Naive thymus-derived CD4-positive, alpha-beta T cell (primary cell): Measurements from ENCODE around the gene PCDHGC5. TPM values are rescaled to one million over a fixed set of nuclear protein-coding genes. Genes with fewer than 3 reads are reported as not detected.

Experiments
- ATAC-seq: fragments of 150-1000 bp; cut with Tn5 transposase; 2 replicates; pipeline ENCODE4 v1.10.0; 2021; ENCODE audit warnings: mild to moderate bottlenecking, moderate library complexity
- CTCF ChIA-PET: fragments of 350-600 bp; sonication (Branson Sonifier 250); formaldehyde crosslinking; loops from one replicate; lab custom pipeline; 2021; ENCODE audit warnings: antibody characterized with exemption; lab: Charles Lee
- POLR2A ChIA-PET: fragments of 350-600 bp; sonication (Branson Sonifier 250); formaldehyde crosslinking; loops from one replicate; lab custom pipeline; 2021; ENCODE audit warnings: antibody characterized with exemption, inconsistent platforms; lab: Charles Lee
- DNase-seq, 9 donors: peaks; one replicate each; pipeline versions ENCODE4 v3.0.0 to v3.0.0-alpha.2; 2020 to 2022; ENCODE audit warnings: mixed read lengths in 1 of 9
- H3K27ac ChIP-seq: one replicate; pipeline ENCODE4 v1.7.0; 2013; ENCODE audit warnings: mild to moderate bottlenecking, low read depth, low read length, moderate library complexity
- H3K27me3 ChIP-seq, 2 donors: one replicate each; pipeline ENCODE4 v1.7.0; 2013; ENCODE audit warnings: low read length in 2 of 2, mild to moderate bottlenecking in 2 of 2, moderate library complexity in 2 of 2; ENCODE audit not compliant: control insufficient read depth in 2 of 2, insufficient read depth in 2 of 2
- H3K36me3 ChIP-seq, 3 experiments: 1 replicate in 2 of 3; 2 replicates in 1 of 3; pipeline ENCODE4 v1.7.0; 2013; ENCODE audit warnings: low read length in 3 of 3, mild to moderate bottlenecking in 3 of 3, moderate library complexity in 1 of 3; ENCODE audit not compliant: insufficient read depth in 3 of 3, control insufficient read depth in 2 of 3
- H3K4me1 ChIP-seq, 2 donors: one replicate each; pipeline ENCODE4 v1.7.0; 2013; ENCODE audit warnings: low read length in 2 of 2, mild to moderate bottlenecking in 2 of 2, moderate library complexity in 1 of 2; ENCODE audit not compliant: control insufficient read depth in 2 of 2, insufficient read depth in 2 of 2
- H3K4me3 ChIP-seq: 2 replicates; pipeline ENCODE4 v1.7.0; 2013; ENCODE audit warnings: mild to moderate bottlenecking, low read length
- H3K9me3 ChIP-seq, 3 experiments: 1 replicate in 2 of 3; 2 replicates in 1 of 3; pipeline ENCODE4 v1.7.0; 2013; ENCODE audit warnings: low read length in 3 of 3; ENCODE audit not compliant: control insufficient read depth in 2 of 3
- H3K27ac Mint-ChIP-seq, 9 donors: one replicate each; pipeline ENCODE4 v1.8.0; 2020 to 2022; ENCODE audit warnings: mixed read lengths in 9 of 9, mild to moderate bottlenecking in 8 of 9, moderate library complexity in 5 of 9, inconsistent platforms in 2 of 9
- H3K27me3 Mint-ChIP-seq, 5 donors: one replicate each; pipeline ENCODE4 v1.8.0; 2021 to 2022; ENCODE audit warnings: mixed read lengths in 5 of 5, mild to moderate bottlenecking in 1 of 5
- H3K36me3 Mint-ChIP-seq, 5 donors: one replicate each; pipeline ENCODE4 v1.8.0; 2020 to 2022; ENCODE audit warnings: mixed read lengths in 5 of 5, mild to moderate bottlenecking in 3 of 5, inconsistent platforms in 1 of 5
- H3K4me1 Mint-ChIP-seq, 7 donors: one replicate each; pipeline ENCODE4 v1.8.0; 2020 to 2022; ENCODE audit warnings: mixed read lengths in 7 of 7, mild to moderate bottlenecking in 3 of 7, inconsistent platforms in 1 of 7
- H3K4me3 Mint-ChIP-seq, 10 donors: one replicate each; pipeline ENCODE4 v1.8.0; 2020 to 2022; ENCODE audit warnings: mild to moderate bottlenecking in 10 of 10, mixed read lengths in 10 of 10, moderate library complexity in 6 of 10, inconsistent platforms in 2 of 10
- H3K9me3 Mint-ChIP-seq, 11 donors: one replicate each; pipeline ENCODE4 v1.8.0; 2020 to 2022; ENCODE audit warnings: mixed read lengths in 11 of 11, mild to moderate bottlenecking in 4 of 11, inconsistent platforms in 1 of 11, moderate library complexity in 1 of 11
- intact Hi-C, 2 donors: fragments of 100-400 bp; cut with micrococcal nuclease; formaldehyde crosslinking; loops; one replicate each; pipeline ENCODE4 v1.15.1; 2023
- polyA plus RNA-seq, 2 donors: library from polyadenylated mRNA; unstranded; fragments of 300-500 nt; fragmentation: Illumina TruSeq; gene quantifications; one replicate each; pipeline ENCODE4 v1.2.3, GENCODE V29; 2021
- total RNA-seq, 6 experiments: library from RNA in 5 of 6; stranded (reverse) in 5 of 6; gene quantifications; 1 replicate in 5 of 6; 2 replicates in 1 of 6; pipeline ENCODE4 v1.2.3 and lab custom pipeline; 2021 to 2026

PCDHGC5 gene
- total and polyA plus RNA-seq, 7 experiments from 2014 or later, result 0.13 TPM; not detected in 6

DNA sequence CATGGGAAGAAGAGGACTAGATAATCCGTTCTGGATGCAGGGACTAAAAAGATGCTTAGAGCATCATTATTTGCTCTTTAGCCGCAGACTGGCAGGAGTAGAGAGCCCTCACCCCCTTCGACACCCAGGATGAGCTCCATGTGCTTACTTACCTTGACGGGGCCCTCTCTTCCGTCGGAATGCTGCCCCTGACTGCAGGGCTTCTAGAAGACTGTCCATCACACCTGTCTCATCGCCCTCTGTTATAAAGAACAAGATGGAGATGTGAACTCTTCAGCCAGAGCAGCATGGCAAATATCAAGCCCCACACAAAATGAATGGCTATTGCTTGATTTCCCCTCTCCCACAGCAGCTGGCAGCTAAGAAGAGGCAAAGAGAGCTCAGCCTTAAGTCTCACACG, 35.1 kb downstream of the PCDHGC5 start:
- H3K36me3 Mint-ChIP-seq, result peaks cover 22 to 60% (median 37%) of the 10 kb centered on the region in 5 donors
- no peaks in the 10 kb centered on the region for H3K9me3 ChIP-seq
- no peak for DNase-seq
- H3K27ac Mint-ChIP-seq, result peak overlapping the region in 2 of 9 donors; percentile 39 to 68
- no peak overlapping the region for H3K4me3 ChIP-seq
- no peak overlapping the region for H3K27ac ChIP-seq
- H3K4me1 Mint-ChIP-seq, result peaks cover 6 to 28% (median 16%) of the 10 kb centered on the region in 7 donors
- H3K4me1 ChIP-seq, result peaks cover 0 to 6% of the 10 kb centered on the region in 2 donors
- peaks cover 37 to 98% (median 66%) of the 10 kb centered on the region in 3 experiments for H3K36me3 ChIP-seq
- no peaks in the 10 kb centered on the region for H3K27me3 ChIP-seq
- POLR2A ChIA-PET, result no interaction called here
- intact Hi-C loops, result loop anchor here (1.0 to 5.0 kb wide), 11 partner anchors 10 to 440 kb away; partner anchors contain the start of genes PCDHGA10 (in 1 of the 2), PCDHGB2 (in 1 of the 2), PCDHGB7 (in 1 of the 2) and PCDHGC3 (in 1 of the 2)
- H3K9me3 Mint-ChIP-seq, result no peaks in the 10 kb centered on the region
- H3K4me3 Mint-ChIP-seq, result no peak overlapping the region
- ATAC-seq, result no peak
- CTCF ChIA-PET, result interaction anchor here (0.6 to 3.9 kb wide), 10 partner anchors 10 to 204 kb away, joined by 3 to 30 read pairs (median 6); partner anchors contain the start of genes PCDHGA10 and TAF7
- H3K27me3 Mint-ChIP-seq, result no peaks in the 10 kb centered on the region

DNA sequence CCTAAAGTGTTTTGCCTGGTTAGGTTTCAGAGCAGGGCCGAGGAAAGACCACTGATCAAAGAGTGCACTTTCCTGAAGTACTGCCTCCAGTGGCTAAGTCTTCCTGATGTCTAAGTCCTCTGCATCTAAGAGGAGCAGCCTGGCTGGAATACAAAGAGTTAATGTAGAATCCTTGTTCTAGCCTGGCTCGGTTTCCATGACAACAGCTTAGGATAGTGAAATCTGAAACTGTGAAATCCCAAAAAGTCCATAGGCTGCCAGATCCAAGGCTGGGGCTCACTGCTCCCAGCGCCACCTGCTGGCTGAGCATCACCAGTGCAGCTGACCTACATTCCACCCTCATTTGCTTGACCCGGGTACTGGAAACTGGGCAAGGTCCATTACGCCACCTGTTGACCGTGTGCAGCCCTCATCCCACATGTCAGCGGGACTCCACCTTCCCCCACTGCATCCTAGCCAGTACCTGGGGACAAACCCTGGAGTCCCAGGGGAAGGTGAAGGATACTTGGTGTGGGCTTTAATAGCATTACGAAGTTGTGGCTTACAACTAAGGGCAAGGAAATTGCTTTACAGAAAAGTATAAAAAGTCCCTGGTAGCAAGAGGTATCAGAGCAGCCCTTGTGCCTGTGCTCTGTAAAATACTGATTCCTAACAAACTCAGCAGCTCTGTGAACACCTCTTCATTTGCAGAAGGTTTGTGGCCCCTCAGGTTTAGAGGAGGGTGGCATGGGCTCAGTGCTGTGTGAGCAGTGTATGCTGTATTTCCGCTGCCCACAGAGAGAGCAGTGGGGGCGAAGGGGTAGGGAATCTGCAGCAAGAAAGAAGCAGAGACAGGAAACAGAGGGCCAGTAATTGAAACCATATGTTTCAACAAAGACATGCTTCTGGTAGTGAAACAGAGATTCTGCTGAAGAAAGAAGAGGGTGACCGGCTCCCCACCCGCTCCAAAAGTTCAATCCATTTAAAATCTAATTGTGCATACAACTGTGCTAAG, 36.0 kb downstream of the PCDHGC5 start:
- H3K4me1 ChIP-seq, result peaks cover 0 to 6% of the 10 kb centered on the region in 2 donors
- ATAC-seq (peak; percentile 88), DNase-seq (peak; percentile 18 to 64 (median 43))
- POLR2A ChIA-PET, result interaction anchor here (1.8 kb wide), 1 partner anchor 204 kb away, joined by 5 read pairs; the partner anchor contains the start of gene TAF7
- H3K27me3 ChIP-seq, result no peaks in the 10 kb centered on the region
- H3K9me3 ChIP-seq, result no peaks in the 10 kb centered on the region
- intact Hi-C loops, result loop anchor here (1.0 to 5.0 kb wide), 11 partner anchors 11 to 441 kb away; partner anchors contain the start of genes PCDHGA10 (in 1 of the 2), PCDHGB2 (in 1 of the 2), PCDHGB7 (in 1 of the 2) and PCDHGC3 (in 1 of the 2)
- H3K27ac ChIP-seq, result no peak overlapping the region
- no peaks in the 10 kb centered on the region for H3K9me3 Mint-ChIP-seq
- peak overlapping the region in 8 of 9 donors; percentile 19 to 80 (median 54) for H3K27ac Mint-ChIP-seq
- no peak overlapping the region for H3K4me3 ChIP-seq
- CTCF ChIA-PET, result interaction anchor here (1.0 to 3.9 kb wide), 8 partner anchors 11 to 205 kb away, joined by 3 to 30 read pairs (median 6); partner anchors contain the start of genes PCDHGA10 and TAF7
- H3K36me3 Mint-ChIP-seq, result peaks cover 20 to 51% (median 31%) of the 10 kb centered on the region in 5 donors
- peaks cover 39 to 98% (median 60%) of the 10 kb centered on the region in 3 experiments for H3K36me3 ChIP-seq
- peak overlapping the region in 1 of 10 donors; percentile 21 for H3K4me3 Mint-ChIP-seq
- H3K4me1 Mint-ChIP-seq, result peaks cover 6 to 28% (median 16%) of the 10 kb centered on the region in 7 donors
- no peaks in the 10 kb centered on the region for H3K27me3 Mint-ChIP-seq

DNA sequence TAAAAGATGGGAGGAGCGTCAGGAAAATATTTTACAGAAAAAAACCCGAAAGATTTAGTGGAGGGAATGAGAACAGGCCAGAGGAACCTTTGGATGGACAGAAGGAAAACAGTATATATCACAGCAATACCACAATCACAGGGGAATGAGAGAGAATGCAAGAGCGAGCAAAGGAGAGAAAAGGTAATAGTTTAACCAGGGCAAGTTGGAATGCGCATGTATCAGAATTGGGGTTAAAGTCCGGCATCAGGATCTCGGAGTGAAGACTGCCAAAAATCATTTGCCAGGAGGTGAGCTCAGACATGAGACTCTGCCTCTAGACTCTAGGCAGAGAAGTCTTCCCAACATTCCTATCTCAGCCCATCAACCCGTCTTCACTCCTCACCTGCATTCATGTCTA, 36.8 kb downstream of the PCDHGC5 start:
- Mint-ChIP-seq H3K9me3 (no peaks in the 10 kb centered on the region), H3K27me3 (no peaks in the 10 kb centered on the region), H3K36me3 (peaks cover 20 to 44% (median 31%) of the 10 kb centered on the region in 5 donors), H3K4me1 (peaks cover 5 to 28% (median 16%) of the 10 kb centered on the region in 7 donors), H3K4me3 (peak overlapping the region in 1 of 10 donors; percentile 21), H3K27ac (peak overlapping the region in 6 of 9 donors; percentile 19 to 69 (median 35))
- ChIA-PET CTCF (interaction anchor here (1.8 to 3.9 kb wide), 3 partner anchors 12 to 201 kb away, joined by 4 to 30 read pairs (median 6); no protein-coding TSS in a partner anchor), POLR2A (interaction anchor here (0.7 to 1.8 kb wide), 2 partner anchors 205 to 1415 kb away, joined by 3 to 5 read pairs; partner anchors contain the start of gene TAF7)
- ATAC-seq (no peak), DNase-seq (no peak)
- peaks cover 0 to 6% of the 10 kb centered on the region in 2 donors for H3K4me1 ChIP-seq
- H3K27ac ChIP-seq, result no peak overlapping the region
- no peaks in the 10 kb centered on the region for H3K9me3 ChIP-seq
- intact Hi-C loops, result loop anchor here in 1 of 2 donors (2.0 kb wide), 1 partner anchor 51 kb away; the partner anchor contains the start of gene PCDHGC3
- peaks cover 46 to 98% (median 67%) of the 10 kb centered on the region in 3 experiments for H3K36me3 ChIP-seq
- no peaks in the 10 kb centered on the region for H3K27me3 ChIP-seq
- no peak overlapping the region for H3K4me3 ChIP-seq

DNA sequence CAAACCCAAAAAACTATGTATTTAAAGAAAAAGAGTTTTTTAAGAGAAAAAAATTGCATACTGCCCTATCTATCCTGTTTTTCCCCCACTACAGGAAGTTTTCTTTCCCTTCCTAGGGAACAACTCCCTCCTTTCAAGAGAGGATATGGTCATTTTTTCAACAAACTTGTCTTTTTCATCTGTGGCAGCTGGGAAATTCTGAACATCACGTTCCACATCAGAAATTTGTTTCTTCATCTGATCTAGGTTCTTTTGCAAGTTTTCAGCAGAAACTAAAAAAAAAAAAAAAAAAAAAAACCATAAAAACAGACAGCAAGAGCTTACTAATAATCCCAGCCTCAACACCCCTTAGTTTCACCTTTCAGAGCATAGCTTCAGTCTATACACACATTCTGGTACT, 38.5 kb downstream of the PCDHGC5 start:
- Histone ChIP-seq H3K4me1 (peaks cover 0 to 6% of the 10 kb centered on the region in 2 donors), H3K27me3 (no peaks in the 10 kb centered on the region), H3K36me3 (peaks cover 39 to 97% (median 56%) of the 10 kb centered on the region in 3 experiments), H3K27ac (no peak overlapping the region), H3K9me3 (no peaks in the 10 kb centered on the region), H3K4me3 (no peak overlapping the region)
- CTCF ChIA-PET, result interaction anchor here (0.6 to 1.5 kb wide), 6 partner anchors 12 to 207 kb away, joined by 3 to 6 read pairs (median 3); partner anchors contain the start of gene TAF7
- H3K27me3 Mint-ChIP-seq, result no peaks in the 10 kb centered on the region
- POLR2A ChIA-PET, result no interaction called here
- peaks cover 5 to 22% (median 12%) of the 10 kb centered on the region in 7 donors for H3K4me1 Mint-ChIP-seq
- no peak overlapping the region for H3K4me3 Mint-ChIP-seq
- intact Hi-C loops, result no loop called here
- no peak for DNase-seq
- peaks cover 20 to 38% (median 26%) of the 10 kb centered on the region in 5 donors for H3K36me3 Mint-ChIP-seq
- no peak for ATAC-seq
- H3K27ac Mint-ChIP-seq, result peak overlapping the region in 4 of 9 donors; percentile 7 to 58 (median 32)
- H3K9me3 Mint-ChIP-seq, result no peaks in the 10 kb centered on the region

DNA sequence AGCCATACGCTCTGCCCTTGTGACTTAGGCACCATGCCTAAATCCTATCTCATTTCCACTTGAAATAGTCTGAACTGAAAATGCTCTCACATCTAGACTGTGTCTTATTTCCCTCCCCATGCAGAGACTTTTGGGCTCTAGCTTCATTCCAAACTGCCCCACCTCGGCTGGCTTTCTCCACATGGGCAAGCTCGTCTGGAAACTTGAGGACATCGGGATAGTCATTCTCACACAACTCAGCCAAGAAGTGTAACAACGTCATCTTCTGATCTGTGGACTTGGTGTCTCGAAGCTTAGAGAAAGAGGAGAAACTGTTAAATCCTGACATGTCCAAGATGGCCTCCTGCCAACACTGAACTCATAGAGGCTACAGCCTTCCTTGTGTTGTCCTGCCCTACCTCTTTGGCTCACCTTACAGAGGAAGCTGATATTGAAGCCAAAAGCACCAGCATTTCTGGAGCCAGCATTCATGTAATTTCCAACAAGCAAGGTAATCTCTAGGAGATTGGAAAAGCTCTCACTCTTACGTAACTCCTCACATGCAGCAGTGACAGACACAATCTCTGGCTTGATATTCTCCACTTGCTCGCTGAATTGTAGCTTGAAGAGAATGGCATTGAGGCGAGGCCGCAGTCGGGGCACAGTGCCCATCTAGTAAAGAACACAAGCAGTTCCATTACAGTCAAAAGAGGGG, 39.6 kb downstream of the PCDHGC5 start:
- Histone ChIP-seq H3K9me3 (no peaks in the 10 kb centered on the region), H3K4me1 (no peaks in the 10 kb centered on the region), H3K36me3 (peaks cover 36 to 96% (median 56%) of the 10 kb centered on the region in 3 experiments), H3K27me3 (no peaks in the 10 kb centered on the region), H3K27ac (no peak overlapping the region), H3K4me3 (no peak overlapping the region)
- peak overlapping the region in 6 of 9 donors; percentile 14 to 71 (median 51) for H3K27ac Mint-ChIP-seq
- no peaks in the 10 kb centered on the region for H3K27me3 Mint-ChIP-seq
- no peak for DNase-seq
- peaks cover 20 to 38% (median 26%) of the 10 kb centered on the region in 5 donors for H3K36me3 Mint-ChIP-seq
- ChIA-PET POLR2A (no interaction called here), CTCF (interaction anchor here (0.6 to 1.4 kb wide), 3 partner anchors 34 to 1348 kb away, joined by 3 to 6 read pairs (median 3); no protein-coding TSS in a partner anchor)
- H3K9me3 Mint-ChIP-seq, result no peaks in the 10 kb centered on the region
- H3K4me3 Mint-ChIP-seq, result no peak overlapping the region
- peaks cover 5 to 22% (median 6%) of the 10 kb centered on the region in 7 donors for H3K4me1 Mint-ChIP-seq
- intact Hi-C loops, result no loop called here
- no peak for ATAC-seq
